Mucosa of descending colon (tissue), 3 donors: ENCODE measurements around the gene TEX44. TPM values are rescaled to one million over a fixed set of nuclear protein-coding genes. Genes with fewer than 3 reads are reported as not detected.

ENCODE experiments used
- ATAC-seq: fragments of 200-7000 bp; cut with Tn5 transposase; one replicate; pipeline ENCODE4 v1.9.1; 2020; ENCODE audit warnings: mild to moderate bottlenecking, moderate library complexity
- DNase-seq, 3 donors: peaks; one replicate each; pipeline ENCODE4 v3.0.0-alpha.2; 2020
- H3K36me3 ChIP-seq: fragments of 200-600 bp; one replicate; pipeline ENCODE4 v1.8.0; 2021; ENCODE audit warnings: low read depth, mild to moderate bottlenecking
- H3K4me1 ChIP-seq: fragments of 200-600 bp; one replicate; pipeline ENCODE4 v1.8.0; 2021; ENCODE audit warnings: low read depth, mild to moderate bottlenecking
- H3K4me3 ChIP-seq: fragments of 200-600 bp; one replicate; pipeline ENCODE4 v1.8.0; 2021; ENCODE audit warnings: mild to moderate bottlenecking
- H3K9me3 ChIP-seq: fragments of 200-600 bp; one replicate; pipeline ENCODE4 v1.8.0; 2021; ENCODE audit warnings: mild to moderate bottlenecking
- CTCF ChIP-seq: fragments of 200-600 bp; IDR thresholded peaks from one replicate; pipeline ENCODE4 v1.8.0; 2022; ENCODE audit warnings: antibody characterized with exemption, mild to moderate bottlenecking
- intact Hi-C, 2 donors: fragments of 100-400 bp; cut with DNase I in 1 of 2; cut with micrococcal nuclease in 1 of 2; formaldehyde crosslinking; loops; one replicate each; pipeline versions ENCODE4 v1.11.0 to v1.11.1; 2022; cut with DNase I, micrococcal nuclease
- total RNA-seq, 3 donors: library from RNA; stranded (reverse); fragmentation: NEBNext Ultra II Directional in 2 of 3; extraction: Animal tissue kit (Norgen Biotek cat#: 25700) in 2 of 3; gene quantifications; one replicate each; pipeline versions ENCODE4 v1.2.1 to v1.2.4, GENCODE V29; 2021 to 2023
- donor health status: DM: no; HTN: no; CAD: no; lungs with moderate emphysema.
- donor health status: DM: no; HTN: no; CAD: no.
- donor health status: DM: no; HTN: yes; CAD: no.

The TEX44 gene
- total RNA-seq, 3 donors from 2014 or later, result not detected

GRCh38 chr2:231557571-231558217, 35.0 kb upstream of the TEX44 start:
- TF ChIP-seq CTCF, result peak; percentile 66
- peak; percentile 49 to 76 (median 60) for DNase-seq

DNA sequence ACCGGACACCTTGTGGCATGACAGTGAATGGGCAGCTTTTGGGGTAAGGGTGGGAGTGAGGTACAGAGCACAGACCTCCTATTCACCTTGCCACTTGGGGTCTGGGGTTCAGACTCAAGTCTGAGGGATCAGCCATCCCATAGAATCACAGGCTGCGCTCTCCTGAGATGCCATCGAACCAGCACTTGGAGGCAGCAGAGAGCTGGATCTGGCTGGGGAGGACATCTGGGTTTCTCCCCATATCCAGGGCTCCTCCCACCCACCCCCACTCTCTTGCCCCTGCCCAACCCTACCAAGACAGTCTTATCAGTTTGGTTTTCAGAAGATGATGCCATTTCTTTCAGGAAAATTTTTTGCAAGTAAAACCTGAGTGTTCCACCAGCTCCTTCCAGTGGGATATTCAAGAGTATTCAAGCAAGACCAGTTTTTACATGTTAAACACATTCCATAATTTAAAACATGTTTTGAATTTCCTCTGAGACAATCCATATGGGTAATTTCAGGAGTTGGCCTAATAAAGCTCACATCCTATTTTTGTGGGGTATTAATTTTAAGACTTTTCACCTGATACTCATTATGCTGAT, 29.2 kb upstream of the TEX44 start:
- no peaks in the 10 kb centered on the region for H3K9me3 ChIP-seq
- H3K36me3 ChIP-seq, result no peaks in the 10 kb centered on the region
- TF ChIP-seq CTCF, result no peak
- intact Hi-C loops, result no loop called here
- DNase-seq (peak in 2 of 3 donors; percentile 42 to 47), ATAC-seq (peak; percentile 76)
- H3K4me1 ChIP-seq, result no peaks in the 10 kb centered on the region
- no peak overlapping the region for H3K4me3 ChIP-seq

More at GRCh38 chr2:231557571-231558217, 35.0 kb upstream of the TEX44 start:
- H3K36me3 ChIP-seq, result no peaks in the 10 kb centered on the region
- peaks cover 3% of the 10 kb centered on the region for H3K9me3 ChIP-seq
- intact Hi-C loops, result loop anchor here (5.0 kb wide), 2 partner anchors 40 to 75 kb away; no protein-coding TSS in a partner anchor
- H3K4me3 ChIP-seq, result no peak overlapping the region
- peaks cover 5% of the 10 kb centered on the region for H3K4me1 ChIP-seq
- ATAC-seq, result peak; percentile 92

DNA sequence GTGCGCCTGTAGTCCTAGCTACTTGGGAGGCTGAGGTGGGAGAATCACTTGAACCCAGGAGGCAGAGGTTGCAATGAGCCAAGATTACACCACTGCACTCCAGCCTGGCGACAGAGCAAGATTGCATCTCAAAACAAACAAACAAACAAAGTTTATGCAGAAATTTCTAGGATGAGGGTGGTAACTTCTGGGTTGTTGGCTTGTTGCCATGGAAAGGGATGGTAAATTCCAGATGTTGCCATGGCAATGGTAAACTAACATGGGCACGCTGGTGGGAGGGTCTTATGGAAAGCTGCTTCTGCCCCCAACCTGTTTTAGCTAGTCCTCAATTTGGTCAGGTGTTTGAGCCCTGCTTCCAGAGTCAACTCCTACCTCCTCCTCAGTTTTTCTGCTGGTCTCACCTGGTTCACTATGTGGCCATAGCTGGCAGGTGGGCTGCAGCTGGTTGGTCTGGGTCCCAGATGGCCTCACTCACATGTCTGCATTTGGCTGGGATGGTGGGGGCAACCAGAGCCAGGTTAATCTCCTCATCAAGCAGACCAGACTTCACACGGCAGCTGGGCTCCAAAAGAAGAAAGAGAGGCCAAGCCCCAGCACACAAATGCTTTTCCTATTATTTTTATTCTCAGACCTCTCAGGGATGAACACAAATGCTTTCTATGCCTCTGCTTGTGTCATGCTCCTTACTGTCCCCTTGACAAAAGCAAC, 26.6 kb upstream of the TEX44 start:
- TF ChIP-seq CTCF, result no peak
- Histone ChIP-seq H3K4me1 (no peaks in the 10 kb centered on the region), H3K4me3 (no peak overlapping the region), H3K36me3 (no peaks in the 10 kb centered on the region), H3K9me3 (no peaks in the 10 kb centered on the region)
- ATAC-seq, result no peak
- intact Hi-C loops, result no loop called here
- no peak for DNase-seq

DNA sequence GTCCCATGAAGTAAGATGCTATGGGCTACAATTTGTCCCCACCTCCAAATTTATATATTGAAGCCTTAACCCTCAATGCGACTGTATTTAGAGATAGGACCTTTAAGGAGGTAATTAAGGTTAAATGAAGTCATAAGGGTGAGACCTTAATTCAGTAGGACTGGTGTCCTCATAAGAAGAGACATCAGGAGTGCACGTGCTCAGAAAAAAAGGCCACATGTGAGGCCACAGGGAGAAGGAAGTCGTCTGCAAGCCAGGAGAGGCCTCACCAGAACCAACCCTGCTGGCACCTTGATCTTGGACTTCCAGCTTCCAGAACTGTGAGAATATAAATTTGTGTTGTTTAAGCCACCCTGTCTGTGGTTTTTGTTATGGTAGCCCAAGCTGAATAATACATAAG, 25.5 kb upstream of the TEX44 start:
- Histone ChIP-seq H3K4me3 (no peak overlapping the region), H3K4me1 (no peaks in the 10 kb centered on the region), H3K36me3 (no peaks in the 10 kb centered on the region), H3K9me3 (no peaks in the 10 kb centered on the region)
- intact Hi-C loops, result no loop called here
- ATAC-seq (no peak), DNase-seq (no peak)
- TF ChIP-seq CTCF, result no peak

GRCh38 chr2:231568098-231568784, 24.4 kb upstream of the TEX44 start:
- ATAC-seq (no peak), DNase-seq (no peak)
- no peaks in the 10 kb centered on the region for H3K9me3 ChIP-seq
- H3K36me3 ChIP-seq, result no peaks in the 10 kb centered on the region
- intact Hi-C loops, result no loop called here
- H3K4me1 ChIP-seq, result no peaks in the 10 kb centered on the region
- TF ChIP-seq CTCF, result no peak
- H3K4me3 ChIP-seq, result no peak overlapping the region
